ENCODE results near the gene DCLRE1B. TPM values are rescaled to one million over a fixed set of nuclear protein-coding genes. Genes with fewer than 3 reads are reported as not detected.

The DCLRE1B gene
- total and polyA plus RNA-seq, 11 donors = 0.38 to 6.0 (median 2.2) TPM

DNA sequence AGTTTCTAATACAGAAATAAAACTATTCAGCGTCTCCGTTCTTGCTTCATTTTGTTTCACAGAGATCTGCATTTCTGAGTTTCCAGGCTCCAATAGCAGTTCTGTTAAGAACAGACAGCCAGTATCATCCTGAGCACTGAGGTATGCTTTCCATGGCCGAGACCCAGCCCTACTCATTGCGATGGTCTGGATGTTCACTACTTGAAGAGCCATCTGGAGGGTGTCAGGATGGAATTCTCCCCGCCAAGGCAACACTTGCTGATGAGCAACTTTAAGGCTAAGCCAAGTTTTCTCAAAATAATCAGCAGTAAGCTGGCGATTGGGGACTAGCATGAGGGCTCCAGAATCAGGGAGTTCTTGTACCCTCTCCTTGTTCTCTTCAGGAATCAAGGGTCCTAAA is 10.0 kb upstream of the DCLRE1B start:
- DNase-seq (no peak), ATAC-seq (no peak)
- intact Hi-C loops (cut with DNase I) = no loop called here
- peaks cover 0 to 65% (median 61%) of the 10 kb centered on the region in 9 donors for H3K36me3 ChIP-seq
- peaks cover 0 to 5% (median 0%) of the 10 kb centered on the region in 12 donors for H3K4me1 ChIP-seq
- TF ChIP-seq, protein P1, sequence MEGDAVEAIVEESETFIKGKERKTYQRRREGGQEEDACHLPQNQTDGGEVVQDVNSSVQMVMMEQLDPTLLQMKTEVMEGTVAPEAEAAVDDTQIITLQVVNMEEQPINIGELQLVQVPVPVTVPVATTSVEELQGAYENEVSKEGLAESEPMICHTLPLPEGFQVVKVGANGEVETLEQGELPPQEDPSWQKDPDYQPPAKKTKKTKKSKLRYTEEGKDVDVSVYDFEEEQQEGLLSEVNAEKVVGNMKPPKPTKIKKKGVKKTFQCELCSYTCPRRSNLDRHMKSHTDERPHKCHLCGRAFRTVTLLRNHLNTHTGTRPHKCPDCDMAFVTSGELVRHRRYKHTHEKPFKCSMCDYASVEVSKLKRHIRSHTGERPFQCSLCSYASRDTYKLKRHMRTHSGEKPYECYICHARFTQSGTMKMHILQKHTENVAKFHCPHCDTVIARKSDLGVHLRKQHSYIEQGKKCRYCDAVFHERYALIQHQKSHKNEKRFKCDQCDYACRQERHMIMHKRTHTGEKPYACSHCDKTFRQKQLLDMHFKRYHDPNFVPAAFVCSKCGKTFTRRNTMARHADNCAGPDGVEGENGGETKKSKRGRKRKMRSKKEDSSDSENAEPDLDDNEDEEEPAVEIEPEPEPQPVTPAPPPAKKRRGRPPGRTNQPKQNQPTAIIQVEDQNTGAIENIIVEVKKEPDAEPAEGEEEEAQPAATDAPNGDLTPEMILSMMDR (IDR thresholded peaks at IDR 0.05) = no peak
- TF ChIP-seq POLR2A (IDR thresholded peaks at IDR 0.05) = no peak
- H3K27ac ChIP-seq = no peak overlapping the region
- no peaks in the 10 kb centered on the region for H3K9me3 ChIP-seq
- 89 to 94% (median 91%) methylated on average over 6 of the region's 6 CpGs for WGBS, 4 donors
- H3K4me3 ChIP-seq = no peak overlapping the region
- no peaks in the 10 kb centered on the region for H3K27me3 ChIP-seq

DNA sequence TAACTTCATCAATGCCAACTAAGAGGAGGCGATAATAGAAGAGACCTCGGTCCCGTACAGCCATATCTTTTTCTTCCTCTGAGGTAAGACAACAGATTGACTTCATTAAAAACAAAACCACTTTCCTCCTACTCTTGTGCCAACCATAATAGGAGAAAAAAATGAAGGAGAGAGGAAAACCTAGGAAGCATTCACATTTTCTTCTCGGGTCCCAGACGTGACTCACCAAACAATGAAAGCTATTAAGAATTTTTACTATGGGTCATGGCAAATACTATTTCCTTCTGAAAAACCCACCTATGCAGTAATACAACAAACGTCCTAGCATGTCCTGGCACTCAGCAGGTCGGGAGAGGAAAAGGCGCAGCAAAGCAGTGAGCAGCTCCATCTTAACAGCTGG is 9.2 kb upstream of the DCLRE1B start:
- H3K4me3 ChIP-seq = no peak overlapping the region
- H3K9me3 ChIP-seq = no peaks in the 10 kb centered on the region
- ATAC-seq (no peak), DNase-seq (no peak)
- H3K4me1 ChIP-seq = peaks cover 0 to 5% (median 0%) of the 10 kb centered on the region in 12 donors
- no peak for TF ChIP-seq POLR2A (IDR thresholded peaks at IDR 0.05)
- TF ChIP-seq, protein P1 (IDR thresholded peaks at IDR 0.05) = no peak
- no peaks in the 10 kb centered on the region for H3K27me3 ChIP-seq
- H3K27ac ChIP-seq = no peak overlapping the region
- intact Hi-C loops (cut with DNase I) = no loop called here
- 90 to 96% (median 92%) methylated on average over 8 of the region's 8 CpGs for WGBS, 4 donors
- H3K36me3 ChIP-seq = peaks cover 0 to 73% (median 68%) of the 10 kb centered on the region in 9 donors

GRCh38 chr1:113898241-113898814 is 6.8 kb upstream of the DCLRE1B start:
- Histone ChIP-seq H3K9me3 (no peaks in the 10 kb centered on the region), H3K4me1 (peaks cover 0 to 19% (median 2%) of the 10 kb centered on the region in 12 donors), H3K27ac (no peak overlapping the region), H3K4me3 (no peak overlapping the region), H3K27me3 (no peaks in the 10 kb centered on the region), H3K36me3 (peaks cover 0 to 89% (median 76%) of the 10 kb centered on the region in 9 donors)
- ATAC-seq = peak in 1 of 4 donors; percentile 36
- TF ChIP-seq, protein P1 (IDR thresholded peaks at IDR 0.05) = no peak
- TF ChIP-seq POLR2A (IDR thresholded peaks at IDR 0.05) = no peak
- intact Hi-C loops (cut with DNase I) = no loop called here
- DNase-seq = no peak
- 94 to 100% (median 99%) methylated on average over 1 of the region's 1 CpG for WGBS, 4 donors

DNA sequence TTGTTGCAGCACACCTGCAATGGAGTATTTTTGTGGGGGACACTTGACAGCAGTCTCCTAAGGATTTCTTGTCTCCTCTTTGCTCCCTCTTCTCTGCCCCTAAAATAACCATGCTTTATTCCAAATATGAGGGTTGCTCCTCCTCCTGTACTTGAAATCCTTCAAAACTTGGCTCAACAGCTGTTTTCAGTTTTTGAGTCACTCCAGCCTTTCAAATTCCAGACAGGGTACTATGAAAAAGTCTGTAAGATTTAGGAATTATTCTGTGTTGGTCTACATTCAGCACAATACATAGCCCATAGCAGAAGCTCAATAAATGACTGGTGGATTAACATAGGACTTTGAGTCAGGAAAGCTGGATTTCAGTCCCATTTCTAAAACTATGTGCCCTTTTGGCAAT is 6.0 kb upstream of the DCLRE1B start:
- DNase-seq (no peak), ATAC-seq (no peak)
- H3K4me3 ChIP-seq = no peak overlapping the region
- H3K27me3 ChIP-seq = no peaks in the 10 kb centered on the region
- TF ChIP-seq POLR2A (IDR thresholded peaks at IDR 0.05) = no peak
- TF ChIP-seq, protein P1 (IDR thresholded peaks at IDR 0.05) = no peak
- intact Hi-C loops (cut with DNase I) = no loop called here
- peaks cover 0 to 86% (median 74%) of the 10 kb centered on the region in 9 donors for H3K36me3 ChIP-seq
- peaks cover 0 to 27% (median 9%) of the 10 kb centered on the region in 12 donors for H3K4me1 ChIP-seq
- no peaks in the 10 kb centered on the region for H3K9me3 ChIP-seq
- H3K27ac ChIP-seq = no peak overlapping the region

Data from heart left ventricle (tissue), 16 donors.